ENCODE data around the gene TH. TPM values are rescaled to one million over a fixed set of nuclear protein-coding genes. Genes with fewer than 3 reads are reported as not detected.

Gene TH
- total RNA-seq, 1 experiment from 2014 or later, result not detected

DNA sequence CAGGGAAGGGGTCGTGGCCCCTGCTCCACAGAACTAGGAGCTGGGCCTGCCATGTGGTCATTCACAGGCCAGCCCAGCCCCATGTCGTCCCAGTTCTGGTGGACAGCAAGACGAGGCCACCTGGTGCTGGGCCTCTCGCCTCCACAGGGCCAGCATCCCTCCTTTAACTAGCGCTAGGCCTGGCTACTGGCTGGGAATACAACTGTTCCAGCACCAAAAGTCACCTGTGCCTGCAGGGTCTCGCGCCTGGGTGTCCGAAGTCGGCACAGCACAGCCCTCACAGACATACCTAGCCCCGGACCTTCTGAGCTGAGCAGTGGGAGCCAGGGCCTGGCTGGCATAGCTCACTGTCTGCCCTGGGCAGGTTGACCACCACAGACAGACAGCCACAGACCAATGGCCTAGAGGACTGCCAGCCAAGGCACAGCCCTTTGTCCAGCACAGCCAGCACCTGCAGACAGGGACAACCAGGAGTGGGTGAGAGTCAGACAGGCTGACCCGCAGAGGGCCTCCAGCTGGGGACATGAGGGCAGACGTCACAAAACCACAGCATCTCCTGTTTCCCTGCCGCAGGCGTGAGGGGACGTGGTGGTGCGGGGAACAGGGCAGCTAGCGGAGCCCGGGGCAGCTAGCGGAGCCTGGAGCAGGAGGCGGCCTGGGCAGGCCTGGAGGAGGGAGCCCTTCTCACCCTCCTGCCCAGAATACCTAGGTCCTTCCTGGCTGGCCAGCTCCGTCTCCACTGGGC is 27.2 kb upstream of the TH start:
- H3K4me1 Mint-ChIP-seq (ENCODE audit: low read depth, unreplicated experiment), result peaks cover 43% of the 10 kb centered on the region
- intact Hi-C loops (cut with micrococcal nuclease; ENCODE audit: unreplicated experiment), result no loop called here
- DNase-seq, result no peak
- peaks cover 10% of the 10 kb centered on the region for H3K9me3 Mint-ChIP-seq (ENCODE audit: unreplicated experiment)
- TF ChIP-seq CTCF (IDR thresholded peaks at IDR 0.05; ENCODE audit: insufficient read depth in 1 of 2, low read depth in 1 of 2, low read length in 1 of 2, severe bottlenecking in 1 of 2, unreplicated experiment in 1 of 2), result no peak
- POLR2A ChIA-PET, result interaction anchor here (0.6 to 1.3 kb wide), 2 partner anchors 13 to 178 kb away, joined by 3 to 5 read pairs; no protein-coding TSS in a partner anchor
- Histone ChIP-seq H3K4me1 (peaks cover 53% of the 10 kb centered on the region), H3K4me3 (ENCODE audit: low read depth, low read length) (no peak overlapping the region), H3K27me3 (replicated peaks; ENCODE audit: control insufficient read depth, insufficient read depth, low read length) (no peaks in the 10 kb centered on the region), H3K36me3 (ENCODE audit: control insufficient read depth, insufficient read depth, low read length) (no peaks in the 10 kb centered on the region), H3K9me3 (no peaks in the 10 kb centered on the region)
- BruUV-seq (replicated peaks), result no TSS peak
- peaks cover 36% of the 10 kb centered on the region for H3K36me3 Mint-ChIP-seq (ENCODE audit: insufficient read depth, unreplicated experiment)
- peak overlapping the region; percentile 51 for H3K27ac Mint-ChIP-seq (ENCODE audit: unreplicated experiment)
- H3K4me3 Mint-ChIP-seq (ENCODE audit: unreplicated experiment), result no peak overlapping the region
- CTCF ChIA-PET, result interaction anchor here (0.6 to 4.1 kb wide), 12 partner anchors 12 to 222 kb away, joined by 3 to 68 read pairs (median 7); partner anchors contain the start of genes C11orf21 and TSPAN32
- peaks cover 7% of the 10 kb centered on the region for H3K27me3 Mint-ChIP-seq (ENCODE audit: insufficient read depth, unreplicated experiment)

- peaks cover 28% of the 10 kb centered on the region for H3K36me3 Mint-ChIP-seq (ENCODE audit: insufficient read depth, unreplicated experiment)
- H3K9me3 Mint-ChIP-seq (ENCODE audit: unreplicated experiment), result peaks cover 10% of the 10 kb centered on the region
- Histone ChIP-seq H3K4me1 (peaks cover 45% of the 10 kb centered on the region), H3K27me3 (replicated peaks; ENCODE audit: control insufficient read depth, insufficient read depth, low read length) (no peaks in the 10 kb centered on the region), H3K9me3 (no peaks in the 10 kb centered on the region), H3K36me3 (ENCODE audit: control insufficient read depth, insufficient read depth, low read length) (no peaks in the 10 kb centered on the region), H3K4me3 (ENCODE audit: low read depth, low read length) (no peak overlapping the region)
- TF ChIP-seq CTCF (IDR thresholded peaks at IDR 0.05; ENCODE audit: insufficient read depth in 1 of 2, low read depth in 1 of 2, low read length in 1 of 2, severe bottlenecking in 1 of 2, unreplicated experiment in 1 of 2), result no peak
- ChIA-PET POLR2A (interaction anchor here (0.6 to 1.3 kb wide), 3 partner anchors 13 to 101 kb away, joined by 3 to 5 read pairs (median 3); no protein-coding TSS in a partner anchor), CTCF (interaction anchor here (0.5 to 4.1 kb wide), 21 partner anchors 8 to 223 kb away, joined by 3 to 68 read pairs (median 4); partner anchors contain the start of genes C11orf21, CD81, TSPAN32 and TSSC4)
- peak overlapping the region; percentile 51 for H3K27ac Mint-ChIP-seq (ENCODE audit: unreplicated experiment)
- H3K27me3 Mint-ChIP-seq (ENCODE audit: insufficient read depth, unreplicated experiment), result peaks cover 7% of the 10 kb centered on the region
- no peak overlapping the region for H3K4me3 Mint-ChIP-seq (ENCODE audit: unreplicated experiment)
- H3K4me1 Mint-ChIP-seq (ENCODE audit: low read depth, unreplicated experiment), result peaks cover 37% of the 10 kb centered on the region
- DNase-seq, result no peak
- BruUV-seq (replicated peaks), result no TSS peak
- intact Hi-C loops (cut with micrococcal nuclease; ENCODE audit: unreplicated experiment), result loop anchor here (1.0 to 2.0 kb wide), 7 partner anchors 7 to 221 kb away; partner anchors contain the start of gene ASCL2
Measured at GRCh38 chr11:2197771-2198520, 26.3 kb upstream of the TH start.
